NCI-H460 (cell line): ENCODE data around the gene GALNT6. TPM values are rescaled to one million over a fixed set of nuclear protein-coding genes. Genes with fewer than 3 reads are reported as not detected.
A peak's percentile ranks its signal among the peaks of the same experiment; 100 is the strongest.

Experiments used
- DNase-seq: peaks from one replicate; pipeline ENCODE4 v3.0.0-alpha.2; 2016; ENCODE audit warnings: low read depth; ENCODE audit errors: extremely low read depth
- polyA plus RNA-seq: library from polyadenylated mRNA; depleted of rRNA; stranded (reverse); fragments of >200 nt; gene quantifications from 2 replicates; pipeline ENCODE4 v1.2.3, GENCODE V29; 2014; cell fraction: nucleus; rRNA removed
- total RNA-seq: library from RNA; depleted of rRNA; stranded (reverse); fragments of >200 nt; shearing (Covaris generic); gene quantifications from 2 replicates; pipeline ENCODE4 v1.2.3, GENCODE V29; 2014; rRNA removed

The GALNT6 gene
- total RNA-seq, result not detected in 2 replicates
- 0.11 and 0.15 TPM in 2 replicates for polyA plus RNA-seq

- DNase-seq, result no peak
Observed at GRCh38 chr12:51391283-51392123, at the start of gene GALNT6. GALNT6 (minus strand) TSS chr12:51391406; CDS start chr12:51379781, 11,625 bp downstream.

GRCh38 chr12:51439330-51439729 lies 48.1 kb upstream of the GALNT6 start:
- no peak for DNase-seq

GRCh38 chr12:51437431-51437830 lies 46.2 kb upstream of the GALNT6 start:
- no peak for DNase-seq

- DNase-seq, result no peak
Observed at GRCh38 chr12:51434305-51434704, 43.1 kb upstream of the GALNT6 start.

GRCh38 chr12:51432921-51433320 lies 41.7 kb upstream of the GALNT6 start:
- no peak for DNase-seq

GRCh38 chr12:51430196-51430895 lies 39.1 kb upstream of the GALNT6 start:
- DNase-seq, result no peak

GRCh38 chr12:51429700-51430099 lies 38.5 kb upstream of the GALNT6 start:
- DNase-seq, result no peak

- DNase-seq, result no peak
Observed at GRCh38 chr12:51428256-51428655, 37.0 kb upstream of the GALNT6 start.

- peak; percentile 49 for DNase-seq
Observed at GRCh38 chr12:51424662-51425539, 33.7 kb upstream of the GALNT6 start, which contains the start of gene SLC4A8. SLC4A8 (plus strand) TSS chr12:51424831; CDS start chr12:51424988, 157 bp downstream.

GRCh38 chr12:51424094-51424661 lies 33.0 kb upstream of the GALNT6 start:
- no peak for DNase-seq

GRCh38 chr12:51421266-51421884 lies 30.2 kb upstream of the GALNT6 start:
- peak; percentile 70 for DNase-seq

GRCh38 chr12:51419425-51420193 lies 28.4 kb upstream of the GALNT6 start:
- DNase-seq, result no peak

GRCh38 chr12:51417826-51418225 lies 26.6 kb upstream of the GALNT6 start:
- no peak for DNase-seq

- no peak for DNase-seq
Observed at GRCh38 chr12:51415931-51416330, 24.7 kb upstream of the GALNT6 start.

GRCh38 chr12:51413791-51414190 lies 22.6 kb upstream of the GALNT6 start:
- no peak for DNase-seq

GRCh38 chr12:51413149-51413548 lies 21.9 kb upstream of the GALNT6 start:
- DNase-seq, result no peak

GRCh38 chr12:51409846-51410245 lies 18.6 kb upstream of the GALNT6 start:
- DNase-seq, result no peak

- no peak for DNase-seq
Observed at GRCh38 chr12:51407604-51408003, 16.4 kb upstream of the GALNT6 start.

- no peak for DNase-seq
Observed at GRCh38 chr12:51406859-51407258, 15.7 kb upstream of the GALNT6 start.
